GM18498 (cell line): Measurements from ENCODE around the gene AQP12B.

Experiments used
- ATAC-seq: cut with Tn5 transposase; IDR thresholded peaks from one replicate; pipeline ENCODE4 v1.9.1; 2021; ENCODE audit warnings: mild to moderate bottlenecking, moderate library complexity; ENCODE audit not compliant: unreplicated experiment

AQP12B gene

GRCh38 chr2:240650254-240650965 lies 32.3 kb downstream of the AQP12B start:
- ATAC-seq, result no peak

- ATAC-seq, result no peak
Measured at GRCh38 chr2:240649331-240649730, 33.4 kb downstream of the AQP12B start.

DNA sequence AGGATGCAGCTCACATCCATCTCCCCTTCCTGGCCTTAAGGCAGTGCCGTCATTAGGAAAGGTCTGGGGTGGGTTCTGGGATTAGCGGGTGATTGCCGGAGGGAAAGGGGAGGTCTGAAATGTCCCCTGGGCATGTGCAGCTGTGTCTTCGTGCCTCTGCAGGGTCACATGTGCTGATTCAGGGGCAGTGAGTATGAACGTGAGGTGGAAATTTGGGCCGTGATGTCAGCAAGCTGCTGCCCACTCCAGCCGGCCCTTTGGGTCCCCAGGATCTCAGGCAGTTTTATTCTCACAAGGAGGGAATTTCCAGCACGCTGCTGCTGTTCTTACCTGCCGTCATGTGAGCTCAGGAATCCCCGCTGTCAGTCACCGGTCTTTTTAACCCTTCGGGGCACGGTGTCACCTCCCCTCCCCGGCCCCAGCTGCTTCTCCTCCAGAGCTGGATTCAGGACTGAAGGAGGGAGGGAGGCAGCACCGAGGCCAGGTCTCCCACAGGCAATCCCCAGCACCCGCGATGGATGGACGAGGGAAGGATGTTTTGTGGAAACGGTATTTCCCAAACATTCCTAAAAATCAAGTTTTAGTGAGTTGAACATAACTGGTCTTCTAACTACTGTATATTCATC lies 33.9 kb downstream of the AQP12B start:
- ATAC-seq, result no peak

- no peak for ATAC-seq
Measured at GRCh38 chr2:240648155-240648649, 34.5 kb downstream of the AQP12B start.

DNA sequence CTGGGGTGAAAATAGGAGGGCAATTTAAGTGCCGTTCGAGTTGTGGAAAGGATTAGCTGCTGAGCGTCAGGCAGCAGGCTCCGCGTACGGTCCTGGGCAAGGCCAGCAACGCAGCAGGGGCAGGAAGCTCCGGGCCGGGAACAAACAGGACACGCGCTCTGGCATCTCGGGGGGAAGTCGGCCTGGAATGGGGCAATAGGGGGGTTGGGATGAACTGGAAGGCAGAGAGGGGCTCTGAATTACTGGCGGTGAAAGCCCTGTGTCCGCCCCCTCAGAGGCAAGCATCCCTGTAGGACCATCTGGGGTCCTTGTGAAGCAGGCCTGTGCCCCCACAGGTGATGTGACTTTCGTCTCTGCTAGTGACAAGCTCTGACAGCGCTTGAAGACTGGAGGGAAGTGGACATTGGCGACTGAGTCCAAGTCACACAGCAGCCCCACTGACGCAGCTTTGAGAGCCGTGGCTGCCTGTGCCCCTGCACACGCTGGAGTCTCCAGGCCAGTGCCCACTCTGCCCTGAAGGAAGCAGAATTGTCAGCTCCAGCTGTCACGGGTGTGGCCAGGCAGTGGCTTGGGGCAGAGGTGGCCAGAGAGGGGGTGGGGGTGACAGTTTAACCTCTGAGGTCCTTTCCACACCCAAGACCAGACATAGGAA lies 35.1 kb downstream of the AQP12B start:
- ATAC-seq, result no peak

DNA sequence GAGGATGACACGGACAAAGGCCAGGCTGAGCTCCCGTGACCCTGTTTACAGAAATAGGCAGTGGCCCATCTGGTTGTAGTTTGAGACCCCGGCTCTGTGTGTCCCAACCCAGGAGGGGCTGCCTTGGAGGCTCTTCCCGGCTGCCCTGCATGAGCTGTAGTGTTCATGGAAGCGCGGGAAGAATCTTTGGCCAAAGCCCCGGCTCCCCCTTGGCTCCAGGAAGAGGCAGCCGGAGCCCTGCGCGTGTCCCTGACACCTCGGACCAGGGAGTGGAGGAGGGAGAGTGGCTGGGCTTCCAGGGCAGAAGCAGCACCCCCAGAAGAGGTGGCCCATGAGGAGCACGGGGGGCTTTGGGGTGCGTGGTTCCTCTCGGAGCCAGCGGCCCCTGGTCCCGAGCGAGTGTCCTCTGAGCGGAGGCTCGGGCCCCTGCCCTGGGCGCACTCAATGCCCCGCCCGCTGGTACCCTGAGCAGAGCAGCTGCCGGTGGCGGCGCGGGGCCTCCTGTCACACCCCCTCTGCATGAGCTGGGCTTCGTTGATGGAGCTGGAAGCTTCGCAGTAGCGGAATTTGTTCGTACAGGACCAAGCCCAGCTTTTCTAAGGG lies 35.7 kb downstream of the AQP12B start:
- no peak for ATAC-seq

- ATAC-seq, result no peak
Measured at GRCh38 chr2:240646176-240646899, 36.3 kb downstream of the AQP12B start.

GRCh38 chr2:240645801-240646175 lies 36.9 kb downstream of the AQP12B start:
- no peak for ATAC-seq

DNA sequence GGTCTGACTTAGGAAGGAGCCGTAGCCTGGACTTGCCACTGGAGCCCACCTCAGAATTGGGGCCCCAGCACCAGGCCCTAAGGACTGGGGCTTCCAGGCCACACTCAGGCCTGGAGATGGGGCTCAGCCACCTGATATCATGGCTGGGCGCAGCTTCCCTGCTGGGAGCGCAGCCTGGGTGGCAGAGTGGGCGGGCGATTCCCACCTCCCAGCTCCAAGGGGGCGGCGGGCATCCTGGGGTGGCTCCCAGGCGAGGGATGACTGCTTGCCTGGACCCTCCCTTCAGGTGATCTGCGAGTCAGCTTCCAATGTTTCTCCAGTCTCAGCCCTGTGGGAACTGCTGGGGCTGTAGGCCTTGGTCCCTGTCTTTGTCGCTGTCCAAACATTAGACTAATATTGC lies 37.3 kb downstream of the AQP12B start:
- ATAC-seq, result no peak

DNA sequence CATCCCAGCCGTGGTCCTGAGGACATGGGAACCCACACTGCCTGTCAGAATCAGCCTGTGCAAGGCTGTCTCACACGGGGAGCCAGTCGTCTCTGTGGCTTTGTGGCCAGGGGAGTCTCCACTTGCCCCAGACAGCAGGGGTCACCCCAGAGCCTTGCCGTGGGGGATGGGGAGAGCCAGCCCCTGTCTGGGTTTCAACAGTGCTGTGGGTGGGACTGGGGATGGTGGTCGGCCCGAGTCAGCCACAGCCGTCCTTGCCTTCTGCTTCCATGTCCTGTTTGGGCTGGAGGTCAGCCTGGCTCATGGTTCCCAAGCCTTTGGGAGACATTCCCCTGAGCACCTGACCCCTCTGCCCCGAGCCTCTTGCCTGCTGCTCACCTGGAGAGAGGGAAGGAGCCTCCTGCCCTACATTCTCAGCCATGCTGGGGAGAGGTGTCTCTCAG lies 37.8 kb downstream of the AQP12B start:
- ATAC-seq, result no peak

GRCh38 chr2:240644171-240644651 lies 38.5 kb downstream of the AQP12B start:
- ATAC-seq, result no peak

DNA sequence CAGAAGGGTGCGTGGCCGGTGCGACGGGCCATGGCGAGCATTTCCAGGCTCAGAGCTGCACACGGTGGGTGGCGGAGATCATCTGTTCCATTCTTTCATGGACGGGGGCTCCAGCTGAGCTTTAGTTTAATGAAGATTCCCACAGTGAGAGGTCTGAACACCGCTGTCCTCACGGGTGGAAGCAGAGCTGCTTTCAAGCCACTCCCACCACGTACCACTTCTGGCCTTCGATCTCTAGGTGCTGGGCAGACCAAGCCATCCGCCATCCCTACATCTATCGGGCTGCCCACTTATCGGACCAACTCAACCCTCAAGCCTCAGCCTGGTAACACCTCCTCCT lies 38.9 kb downstream of the AQP12B start:
- ATAC-seq, result no peak

GRCh38 chr2:240643093-240643810 lies 39.4 kb downstream of the AQP12B start:
- ATAC-seq, result no peak

- ATAC-seq, result no peak
Measured at GRCh38 chr2:240642806-240643092, 39.9 kb downstream of the AQP12B start.

GRCh38 chr2:240642061-240642805 lies 40.5 kb downstream of the AQP12B start:
- ATAC-seq, result no peak

DNA sequence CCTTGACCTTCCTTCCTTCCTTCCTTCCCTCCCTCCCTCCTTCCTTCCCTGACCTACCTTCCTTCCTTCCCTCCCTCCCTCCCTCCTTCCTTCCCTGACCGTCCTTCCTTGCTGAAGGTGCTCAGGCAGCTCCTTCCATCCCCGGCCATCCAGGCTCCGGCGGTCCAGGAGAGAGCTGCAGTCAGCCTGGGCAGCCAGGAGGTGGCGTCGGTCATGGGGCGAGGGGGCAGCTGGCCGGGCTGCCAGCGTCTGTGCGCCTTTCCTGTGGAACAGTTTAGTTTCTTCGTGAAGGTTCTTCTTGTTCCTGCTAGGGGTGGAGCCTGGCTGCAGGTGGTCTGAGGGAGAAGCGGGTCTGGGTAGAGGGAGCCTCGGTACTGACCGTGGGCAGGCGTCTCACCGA lies 41.7 kb downstream of the AQP12B start:
- no peak for ATAC-seq

- no peak for ATAC-seq
Measured at GRCh38 chr2:240639566-240639965, 43.1 kb downstream of the AQP12B start.

- no peak for ATAC-seq
Measured at GRCh38 chr2:240638512-240639160, 44.0 kb downstream of the AQP12B start.

DNA sequence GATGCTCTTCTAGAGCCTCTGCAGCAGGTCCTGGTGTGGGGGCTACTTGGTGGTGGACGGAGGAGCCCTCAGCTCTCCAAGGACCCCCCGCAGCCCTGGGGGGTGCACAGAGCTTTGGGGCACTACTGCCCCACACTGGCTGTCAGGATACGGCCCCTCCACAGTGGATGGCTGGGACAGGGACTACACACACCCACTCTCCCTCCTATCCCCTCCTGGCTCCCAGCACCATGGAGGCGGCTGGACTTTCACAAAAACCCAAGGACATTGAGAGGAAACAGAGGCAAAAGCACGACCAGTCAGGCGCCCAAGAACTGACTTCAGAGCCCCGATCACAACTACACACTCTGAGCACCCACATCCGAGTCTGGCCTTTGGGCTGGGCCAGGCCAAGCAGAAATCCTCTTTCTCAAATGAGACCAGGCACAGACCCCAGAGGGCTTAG lies 44.8 kb downstream of the AQP12B start:
- no peak for ATAC-seq
